Muscle of back (tissue), 13 donors: ENCODE results near the gene XAGE3. TPM values are rescaled to one million over a fixed set of nuclear protein-coding genes. Genes with fewer than 3 reads are reported as not detected.
"Not testable (repeated sequence)": the region's sequence is repeated elsewhere in the genome, so short reads cannot be mapped to it uniquely, and the experiment has no call there.

Source experiments
- DNase-seq, 3 donors: peaks; one replicate each; pipeline versions ENCODE4 v3.0.0 to v3.0.0-alpha.2; 2013
- long read RNA-seq, 9 donors: transcript quantifications; one replicate each; lab custom pipeline, GENCODE V29; 2026
- polyA plus RNA-seq, 10 donors: library from polyadenylated mRNA; unstranded; fragments of 120-200 nt; gene quantifications; one replicate each; pipeline ENCODE4 v1.2.1, GENCODE V29; 2013; ENCODE audit not compliant: insufficient read length in 10 of 10

XAGE3 gene, protein sequence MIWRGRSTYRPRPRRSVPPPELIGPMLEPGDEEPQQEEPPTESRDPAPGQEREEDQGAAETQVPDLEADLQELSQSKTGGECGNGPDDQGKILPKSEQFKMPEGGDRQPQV
- under 1 TPM in 1 of 10 donors, not detected in 9; 0.31 TPM for polyA plus RNA-seq
- long read RNA-seq, donor 1, result 0 reads
- long read RNA-seq, donor 2, result 0 reads
- long read RNA-seq, donor 3, result 0 reads
- long read RNA-seq, donor 4, result 0 reads
- long read RNA-seq, donor 5, result 0 reads
- long read RNA-seq, donor 6, result 0 reads
- long read RNA-seq, donor 7, result 0 reads
- long read RNA-seq, donor 8, partial matches to known transcripts, result 0 of 1 reads
- long read RNA-seq, donor 8, other reads (novel, unspliced or antisense), result 0 of 1 reads
- long read RNA-seq, donor 9, result 0 reads

DNA sequence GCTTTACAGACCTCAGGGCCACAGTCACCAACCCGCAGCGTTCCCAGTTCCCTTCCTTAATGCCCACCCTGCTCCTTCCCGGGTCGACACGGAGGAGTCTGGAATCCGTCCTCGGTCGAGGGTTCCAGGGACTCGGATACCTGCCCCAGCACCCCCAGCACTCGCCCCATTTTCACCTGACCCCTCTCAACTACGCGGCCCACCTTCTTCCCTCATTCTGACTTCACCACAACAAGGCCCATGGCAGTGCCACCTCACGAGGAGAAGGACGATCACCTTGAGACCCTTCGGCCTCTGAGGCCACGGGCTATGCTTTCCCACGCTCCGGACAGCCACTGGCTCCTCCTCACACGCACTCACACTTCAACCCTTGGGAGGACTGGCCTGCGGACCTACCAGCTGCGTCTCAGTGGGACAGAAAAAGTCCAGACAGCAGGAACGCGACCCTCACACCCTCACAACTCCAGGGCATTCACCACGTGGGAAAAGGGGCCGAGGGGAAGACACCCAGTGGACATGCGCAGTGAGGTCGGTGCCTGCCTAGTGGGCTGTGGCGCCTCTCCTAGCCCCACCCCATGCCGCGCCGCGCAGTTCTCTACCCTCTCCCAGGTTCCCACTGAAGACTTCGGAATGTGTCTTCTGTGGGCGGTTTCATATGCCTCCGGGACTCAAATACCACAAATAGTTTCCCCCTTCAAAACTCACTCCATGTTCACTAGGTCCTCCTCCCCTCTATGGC, at the start of gene XAGE3:
TSS of gene XAGE3 (minus strand) at position 474 of the 739 bp plus-strand sequence. CDS start 950 bp downstream, outside the sequence.
- DNase-seq, result no peak

DNA sequence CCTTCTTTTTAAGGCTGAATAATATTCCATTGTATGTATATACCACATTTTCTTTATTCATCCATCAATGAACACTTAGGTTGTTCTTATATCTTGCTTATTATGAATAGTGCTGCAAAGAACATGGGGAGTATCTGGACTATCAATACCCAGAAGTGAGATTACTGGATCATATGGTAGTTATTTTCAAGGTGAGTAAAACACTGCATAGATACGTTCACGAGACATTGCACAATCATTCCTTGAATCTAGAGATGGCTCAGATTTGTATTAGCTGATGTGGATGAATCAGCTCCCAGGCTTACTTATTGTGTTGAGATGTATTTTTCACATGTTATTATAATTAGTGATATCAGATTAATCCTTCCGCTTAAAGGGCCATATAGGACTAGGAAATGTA, 46.8 kb upstream of the XAGE3 start:
- not testable (repeated sequence) for DNase-seq

DNA sequence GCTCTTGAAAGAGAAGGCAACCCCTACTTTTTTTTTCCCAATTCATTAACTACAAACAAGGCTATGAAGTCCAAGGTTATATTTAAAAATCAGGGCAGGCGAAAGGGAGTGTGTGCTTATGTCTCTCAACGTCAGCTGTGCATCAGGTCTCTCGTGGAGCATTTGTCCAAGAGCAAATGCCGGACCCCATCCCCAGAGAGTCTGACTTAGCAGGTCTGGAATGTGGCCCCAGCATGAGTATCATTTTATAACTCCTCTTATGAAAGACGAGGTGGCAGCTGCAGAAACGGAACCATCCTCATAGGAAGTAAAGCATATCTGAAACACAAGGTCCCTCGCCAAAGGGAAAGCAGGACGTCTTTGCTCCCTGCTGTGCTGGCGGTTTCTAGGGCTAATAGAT, 45.8 kb upstream of the XAGE3 start:
- DNase-seq, result not testable (repeated sequence)

DNA sequence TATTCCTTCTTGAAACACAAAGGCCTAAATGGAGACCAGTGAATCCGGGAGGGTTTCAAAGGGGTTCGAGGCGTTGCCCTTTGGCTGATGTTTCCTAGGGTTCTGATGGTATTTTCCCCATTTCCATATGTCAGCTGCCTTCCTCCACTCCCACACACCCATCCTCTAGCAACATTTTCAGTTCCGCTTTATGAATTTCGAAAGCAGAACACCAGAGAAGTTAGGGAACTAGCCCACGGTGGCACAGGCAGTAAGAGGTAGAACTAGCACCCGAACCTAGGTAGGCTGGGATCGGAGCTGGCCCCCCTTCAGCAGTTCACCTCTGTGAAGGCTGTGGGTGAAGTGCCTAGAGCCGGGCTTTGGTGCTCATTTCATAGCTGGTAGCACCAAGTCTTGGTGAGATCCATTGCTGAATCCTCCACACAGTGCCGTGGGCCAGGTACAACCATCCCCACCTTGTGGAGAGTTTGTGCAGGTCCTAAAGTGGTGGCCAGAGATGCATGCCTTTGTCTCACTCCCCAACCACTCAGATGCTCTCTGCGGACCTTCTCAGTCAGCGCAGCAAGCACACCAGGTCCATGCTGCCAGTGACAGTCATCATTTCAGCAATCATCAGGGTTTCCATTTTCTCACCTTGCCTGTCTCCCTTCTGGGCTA, 41.6 kb upstream of the XAGE3 start:
- DNase-seq, result not testable (repeated sequence)

GRCh38 chrX:52907900-52908299, 40.0 kb upstream of the XAGE3 start:
- DNase-seq, result not testable (repeated sequence)

- not testable (repeated sequence) for DNase-seq
Observed at GRCh38 chrX:52907137-52907536, 39.3 kb upstream of the XAGE3 start.

DNA sequence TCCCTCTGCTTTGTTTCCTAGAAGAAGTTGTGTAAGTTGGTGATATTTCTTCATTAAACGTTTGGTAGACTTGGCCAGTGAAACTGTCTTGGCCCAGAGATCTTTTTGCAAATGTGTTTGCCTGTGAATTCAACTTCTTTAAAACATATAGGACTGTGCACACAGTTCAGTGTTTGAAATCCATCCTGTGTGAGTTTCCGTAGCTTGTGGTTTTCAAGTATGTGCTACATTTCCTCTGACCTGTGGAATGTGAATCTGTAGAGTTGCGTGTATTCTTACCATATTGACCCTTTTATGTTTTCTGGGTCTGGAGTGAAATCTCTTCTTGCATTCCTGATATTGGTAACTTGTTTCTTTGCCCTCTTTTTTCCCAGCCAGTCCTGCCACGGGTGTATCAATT, 38.2 kb upstream of the XAGE3 start:
- not testable (repeated sequence) for DNase-seq

DNA sequence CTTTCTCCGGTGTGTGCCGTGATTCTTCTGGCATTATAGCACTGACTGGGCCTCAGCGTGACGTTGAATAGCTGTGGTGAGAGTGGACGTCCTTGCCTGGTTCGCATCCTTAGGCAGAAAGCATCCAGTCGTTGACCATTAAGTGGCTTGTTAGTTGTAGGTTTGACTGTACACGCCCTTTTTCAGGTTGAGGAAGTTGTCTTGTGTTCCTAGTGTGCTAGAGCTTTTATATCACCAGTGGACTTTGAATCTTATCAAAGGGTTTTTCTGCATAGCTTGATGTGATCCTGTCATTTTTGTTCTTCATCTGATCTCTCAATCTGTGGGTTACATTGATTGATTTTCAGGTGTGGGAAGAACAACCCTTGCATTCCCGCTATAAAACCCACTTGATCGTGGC, 37.6 kb upstream of the XAGE3 start:
- DNase-seq, result not testable (repeated sequence)

DNA sequence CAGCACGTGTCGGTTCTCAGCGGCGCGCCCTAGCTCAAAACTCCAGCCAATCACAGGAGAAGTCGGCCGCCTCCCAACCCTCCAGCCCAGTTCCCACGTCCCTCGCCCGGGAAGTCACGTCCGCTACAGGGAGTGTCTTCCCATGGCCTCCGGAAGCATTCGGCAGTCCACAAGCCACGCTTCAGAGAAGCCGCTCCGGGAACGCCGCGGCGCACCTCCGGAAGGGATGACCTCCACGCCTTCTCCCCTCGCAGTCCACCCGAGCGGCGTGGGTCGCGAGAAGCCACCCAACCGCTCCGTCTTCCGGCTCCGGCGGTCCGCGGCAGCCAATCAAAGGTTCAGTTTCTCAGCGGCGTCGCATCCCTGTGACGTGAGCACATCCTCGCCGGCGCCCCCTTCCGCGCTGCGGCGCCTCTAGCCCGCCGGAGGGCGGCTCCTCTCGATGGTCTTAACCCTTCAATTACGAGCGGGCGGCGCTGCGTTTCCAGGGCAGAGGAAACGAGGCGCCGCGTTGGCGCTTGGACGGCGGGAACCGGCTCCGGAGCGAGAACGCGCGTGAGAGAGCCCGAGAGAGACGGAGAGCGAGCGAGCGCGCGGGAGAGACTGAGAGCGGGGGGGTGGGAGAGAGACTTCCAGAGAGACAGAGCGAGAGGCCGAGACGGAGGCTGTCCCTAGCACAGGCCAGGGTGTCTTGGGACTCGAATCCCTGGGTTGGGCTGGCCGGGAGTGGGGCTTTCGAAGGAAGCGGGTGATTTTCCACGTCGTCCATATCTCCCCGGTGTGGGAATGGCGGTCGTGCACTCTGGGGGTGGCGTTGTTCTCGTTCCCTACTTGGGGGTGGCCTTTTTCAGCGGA, 29.2 kb upstream of the XAGE3 start, which contains the start of gene FAM156B:
TSS of gene FAM156B (plus strand) at position 476 of the 855 bp plus-strand sequence. CDS start 9,896 bp downstream, outside the sequence.
- not testable (repeated sequence) for DNase-seq

DNA sequence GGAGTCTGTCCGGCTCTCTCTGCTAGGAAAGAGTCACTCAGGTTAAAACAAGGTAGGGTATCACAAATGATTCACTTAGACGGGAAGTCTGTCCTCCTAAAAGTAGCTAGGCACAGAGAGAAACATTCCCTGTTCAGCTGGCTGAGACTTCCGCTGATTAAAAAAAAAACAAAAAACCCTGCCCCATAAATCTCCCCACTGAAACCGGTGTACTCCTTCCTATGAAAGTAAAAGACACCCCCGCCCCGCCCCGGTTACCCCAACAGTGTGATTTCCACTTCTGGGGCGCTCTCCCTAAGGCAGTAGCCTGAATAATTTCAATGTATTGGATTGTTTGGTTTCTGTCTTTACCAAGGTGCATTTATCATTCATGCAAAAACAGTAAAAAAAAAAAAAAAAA, 28.6 kb upstream of the XAGE3 start:
- DNase-seq, result not testable (repeated sequence)

DNA sequence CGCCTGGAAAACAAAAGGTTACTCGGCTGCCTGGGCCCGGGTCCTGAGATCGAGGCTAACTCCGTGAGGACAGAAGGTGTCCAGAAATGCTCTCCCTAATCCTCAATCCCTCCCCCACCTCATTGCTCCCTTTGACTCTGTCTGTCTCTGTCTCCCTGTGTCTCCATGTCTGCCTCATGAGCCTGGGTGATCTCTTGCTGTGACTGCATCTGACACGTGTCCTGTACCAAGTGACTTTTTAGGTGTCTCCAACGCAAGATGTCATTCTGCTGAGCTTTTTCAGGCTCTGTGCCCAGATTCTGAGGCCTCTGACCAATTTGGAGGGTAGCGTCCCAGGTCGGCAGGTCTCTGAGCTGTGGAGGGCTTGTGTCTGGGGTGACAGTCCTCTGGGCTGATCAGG, 20.2 kb upstream of the XAGE3 start:
- DNase-seq, result not testable (repeated sequence)

GRCh38 chrX:52887459-52887858, 19.6 kb upstream of the XAGE3 start:
- DNase-seq, result not testable (repeated sequence)

DNA sequence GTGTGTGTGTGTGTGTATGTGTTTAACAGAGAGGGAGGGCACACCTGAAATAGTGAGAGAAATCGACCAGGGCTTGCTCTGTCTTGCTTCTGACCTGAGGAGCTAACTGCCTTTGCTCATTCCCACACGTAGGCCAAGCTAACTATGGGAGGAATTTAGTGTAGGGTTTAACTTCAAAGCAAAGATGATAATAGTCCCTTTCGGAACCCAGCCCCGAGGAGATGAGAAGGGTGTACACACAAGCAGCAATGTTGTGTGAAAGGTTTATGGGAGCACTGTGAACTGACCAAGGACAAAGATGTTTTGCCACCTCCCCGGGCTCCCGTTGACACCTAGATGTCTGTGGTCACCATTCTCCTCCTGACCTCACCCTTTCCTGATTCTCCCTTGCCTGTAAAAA, 8.5 kb upstream of the XAGE3 start:
- DNase-seq, result not testable (repeated sequence)

- DNase-seq, result not testable (repeated sequence)
Observed at GRCh38 chrX:52875436-52875835, 7.6 kb upstream of the XAGE3 start.

- DNase-seq, result no peak
Observed at GRCh38 chrX:52874661-52875060, 6.8 kb upstream of the XAGE3 start.

DNA sequence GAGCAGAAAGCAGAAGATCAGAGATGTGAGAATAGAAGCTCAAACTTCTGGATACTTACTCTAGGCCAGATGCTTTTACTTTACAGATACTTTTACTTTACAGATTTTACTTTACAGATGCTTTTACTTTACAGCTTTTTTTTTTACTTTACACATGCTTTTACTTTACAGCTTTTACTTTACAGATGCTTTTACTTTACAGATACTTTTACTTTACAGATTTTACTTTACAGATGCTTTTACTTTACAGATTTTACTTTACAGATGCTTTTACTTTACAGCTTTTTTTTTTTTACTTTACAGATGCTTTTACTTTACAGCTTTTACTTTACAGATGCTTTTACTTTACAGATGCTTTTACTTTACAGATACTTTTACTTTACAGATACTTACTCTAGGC, 5.9 kb upstream of the XAGE3 start:
- DNase-seq, result not testable (repeated sequence)

GRCh38 chrX:52870046-52870445, 2.2 kb upstream of the XAGE3 start:
- DNase-seq, result no peak

DNA sequence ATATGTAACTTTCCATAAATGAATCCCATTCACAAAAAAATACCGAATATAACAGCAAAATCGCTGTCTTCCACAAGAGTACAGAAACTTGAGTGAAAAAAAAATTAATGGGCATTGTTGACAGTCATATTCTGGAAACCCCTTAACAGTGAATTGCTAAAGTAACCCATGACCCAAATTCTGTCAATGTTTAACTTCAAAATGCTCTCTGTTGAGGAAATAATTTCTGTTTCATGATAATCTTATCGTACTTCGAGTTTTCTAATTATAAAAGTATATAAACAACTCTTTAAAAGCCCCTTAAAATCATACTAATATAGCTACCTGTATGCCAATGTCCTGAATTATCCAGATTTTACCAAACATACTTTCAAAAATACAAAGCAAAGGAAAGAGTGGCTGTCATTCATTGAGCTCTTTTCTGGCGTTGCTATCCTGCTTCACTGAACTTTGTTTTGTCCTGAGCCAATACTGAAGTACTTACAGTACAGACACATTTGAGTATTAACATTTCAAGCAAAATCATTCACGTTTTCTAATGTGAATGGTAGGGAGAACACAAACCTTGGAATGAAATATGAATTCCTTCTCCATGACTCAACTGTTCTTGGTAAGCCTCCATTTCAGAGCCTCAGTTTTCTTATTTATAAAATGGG, 2.4 kb downstream of the XAGE3 start:
- no peak for DNase-seq

GRCh38 chrX:52856991-52857525, 10.8 kb downstream of the XAGE3 start:
- not testable (repeated sequence) for DNase-seq

DNA sequence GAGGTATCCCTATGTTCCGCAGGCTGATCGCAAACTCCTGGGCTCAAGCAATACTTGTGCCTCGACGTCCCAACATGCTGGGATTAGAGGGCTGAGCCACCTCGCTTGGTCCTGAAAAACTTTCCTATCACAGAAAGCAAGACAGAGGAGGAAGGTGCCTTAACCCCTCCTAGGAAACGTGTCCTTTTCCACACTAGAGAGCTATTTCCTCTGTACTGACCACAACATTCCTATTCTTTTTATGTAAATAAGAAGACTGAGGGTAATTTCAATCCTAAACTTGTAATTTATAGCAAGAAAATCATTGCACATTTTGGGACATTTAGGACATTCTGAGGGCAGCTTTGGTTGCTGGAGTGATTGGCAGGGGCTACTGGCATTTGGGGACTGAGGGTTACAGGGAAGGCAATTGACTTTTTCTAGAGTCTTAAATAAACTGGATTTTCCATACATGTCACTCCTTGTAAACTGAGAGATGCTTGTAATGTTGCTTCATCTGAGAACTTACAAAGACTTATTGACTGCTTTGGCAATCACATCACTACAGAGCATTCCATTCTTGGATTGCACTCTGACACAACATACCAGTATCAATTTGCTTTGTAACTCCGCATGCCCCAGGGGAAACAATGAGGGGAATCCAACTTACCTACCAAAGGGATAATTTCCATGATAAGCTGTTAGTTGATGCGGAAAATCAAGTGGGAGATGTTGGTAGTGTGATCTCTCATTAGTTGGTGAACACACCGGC, 15.6 kb downstream of the XAGE3 start:
- DNase-seq, result no peak
